HS-27A (cell line): ENCODE data around the gene ACP4.
"Not testable (repeated sequence)": the region's sequence is repeated elsewhere in the genome, so short reads cannot be mapped to it uniquely, and the experiment has no call there.

Experiments used
- DNase-seq: peaks from one replicate; pipeline ENCODE4 v3.0.0-alpha.2; 2012; ENCODE audit warnings: low read depth, missing footprints

Gene ACP4, protein sequence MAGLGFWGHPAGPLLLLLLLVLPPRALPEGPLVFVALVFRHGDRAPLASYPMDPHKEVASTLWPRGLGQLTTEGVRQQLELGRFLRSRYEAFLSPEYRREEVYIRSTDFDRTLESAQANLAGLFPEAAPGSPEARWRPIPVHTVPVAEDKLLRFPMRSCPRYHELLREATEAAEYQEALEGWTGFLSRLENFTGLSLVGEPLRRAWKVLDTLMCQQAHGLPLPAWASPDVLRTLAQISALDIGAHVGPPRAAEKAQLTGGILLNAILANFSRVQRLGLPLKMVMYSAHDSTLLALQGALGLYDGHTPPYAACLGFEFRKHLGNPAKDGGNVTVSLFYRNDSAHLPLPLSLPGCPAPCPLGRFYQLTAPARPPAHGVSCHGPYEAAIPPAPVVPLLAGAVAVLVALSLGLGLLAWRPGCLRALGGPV

GRCh38 chr19:50790396-50790795 is at the start of gene ACP4:
Gene ACP4 (plus strand): TSS chr19:50790415. CDS start chr19:50790415, 0 bp downstream.
- DNase-seq: no peak

DNA sequence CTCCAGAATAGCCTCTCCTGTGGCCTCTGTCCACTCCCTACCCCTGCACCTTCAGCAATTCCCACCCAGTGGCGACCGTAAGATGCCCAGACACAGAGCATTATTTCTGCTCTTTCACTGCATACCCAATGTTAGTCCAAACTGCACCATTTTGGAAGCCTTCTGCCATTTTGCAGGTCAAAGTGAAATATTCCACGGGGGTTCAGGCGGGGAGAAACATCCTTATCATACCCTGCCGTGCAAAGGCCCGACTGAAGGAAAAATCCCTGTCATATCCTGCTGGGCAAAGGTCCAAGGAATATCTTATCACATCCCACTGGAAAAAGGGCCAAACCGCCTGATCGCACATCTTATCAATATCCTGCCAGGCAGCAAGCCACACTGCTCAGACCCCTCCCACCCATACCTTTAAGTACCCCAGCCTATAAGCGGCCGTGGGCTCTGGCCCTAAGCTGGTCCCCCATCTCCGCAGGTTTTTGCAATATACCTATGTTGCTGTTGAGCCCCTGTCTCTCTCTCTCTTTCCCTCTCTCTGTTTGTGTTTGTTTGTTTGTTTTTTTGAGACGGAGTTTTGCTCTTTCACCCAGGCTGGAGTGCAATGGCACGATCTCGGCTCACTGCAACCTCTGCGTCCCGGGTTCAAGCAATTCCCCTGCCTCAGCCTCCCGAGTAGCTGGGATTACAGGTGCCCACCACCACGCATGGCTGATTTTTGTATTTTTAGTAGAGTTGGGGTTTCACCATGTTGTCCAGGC is 48.9 kb upstream of the ACP4 start:
- DNase-seq: no peak

DNA sequence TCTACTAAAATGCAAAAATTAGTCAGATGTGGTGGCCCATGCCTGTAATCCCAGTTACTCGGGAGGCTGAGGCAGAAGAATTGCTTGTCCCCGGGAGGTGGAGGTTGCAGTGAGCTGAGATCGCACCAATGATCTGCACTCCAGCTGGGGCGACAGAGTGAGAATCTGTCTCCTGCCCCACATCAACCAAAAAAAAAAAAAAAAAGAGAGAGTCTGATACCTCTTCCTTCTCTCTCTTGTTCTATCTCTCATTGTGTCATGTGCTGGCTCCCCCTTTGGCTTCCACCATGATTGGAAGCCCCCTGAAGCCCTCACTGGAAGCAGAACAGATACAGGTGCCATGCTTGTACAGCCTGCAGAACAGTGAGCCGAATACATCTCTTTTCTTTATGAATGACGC is 46.7 kb upstream of the ACP4 start:
- no peak for DNase-seq

GRCh38 chr19:50745221-50745620 is 45.0 kb upstream of the ACP4 start:
- no peak for DNase-seq

DNA sequence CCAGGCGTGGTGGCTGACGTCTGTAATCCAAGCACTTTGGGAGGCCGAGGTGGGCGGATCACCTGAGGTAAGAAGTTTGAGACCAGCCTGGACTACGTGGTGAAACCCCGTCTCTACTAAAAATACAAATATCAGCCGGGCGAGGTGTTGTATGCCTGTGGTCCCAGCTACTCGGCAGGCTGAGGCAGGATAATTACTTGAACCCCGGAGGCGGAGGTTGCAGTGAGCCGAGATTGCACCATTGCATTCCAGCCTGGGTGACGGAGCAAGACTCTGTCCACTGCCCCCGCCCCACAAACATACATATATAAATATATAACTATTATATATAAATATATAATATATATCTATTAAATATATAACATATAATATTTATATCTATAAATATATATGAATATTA is 43.1 kb upstream of the ACP4 start:
- not testable (repeated sequence) for DNase-seq

DNA sequence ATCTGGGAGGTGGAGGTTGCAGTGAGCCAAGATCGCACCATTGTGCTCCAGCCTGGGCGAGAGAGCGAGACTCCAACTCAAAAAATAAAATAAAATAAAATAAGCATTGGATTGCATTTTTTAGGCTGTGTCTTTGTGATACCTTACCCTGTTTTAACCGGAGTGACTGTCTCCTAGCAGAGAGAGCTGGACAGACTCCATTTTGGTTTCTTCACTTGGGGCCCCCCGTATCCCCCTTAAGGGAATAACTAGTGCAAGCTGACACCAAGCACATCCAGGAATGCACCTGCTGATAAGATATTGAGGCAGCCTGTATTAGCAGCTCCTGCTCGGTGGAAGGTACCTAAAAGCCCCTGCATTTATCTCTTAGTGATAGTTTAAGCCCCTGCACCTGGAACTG is 40.7 kb upstream of the ACP4 start:
- DNase-seq: no peak

- no peak for DNase-seq
These were observed 40.2 kb upstream of the ACP4 start for GRCh38 chr19:50750010-50750409.

GRCh38 chr19:50753879-50754278 is 36.3 kb upstream of the ACP4 start:
- no peak for DNase-seq

- DNase-seq: not testable (repeated sequence)
These were observed 34.0 kb upstream of the ACP4 start for GRCh38 chr19:50756244-50756643.

DNA sequence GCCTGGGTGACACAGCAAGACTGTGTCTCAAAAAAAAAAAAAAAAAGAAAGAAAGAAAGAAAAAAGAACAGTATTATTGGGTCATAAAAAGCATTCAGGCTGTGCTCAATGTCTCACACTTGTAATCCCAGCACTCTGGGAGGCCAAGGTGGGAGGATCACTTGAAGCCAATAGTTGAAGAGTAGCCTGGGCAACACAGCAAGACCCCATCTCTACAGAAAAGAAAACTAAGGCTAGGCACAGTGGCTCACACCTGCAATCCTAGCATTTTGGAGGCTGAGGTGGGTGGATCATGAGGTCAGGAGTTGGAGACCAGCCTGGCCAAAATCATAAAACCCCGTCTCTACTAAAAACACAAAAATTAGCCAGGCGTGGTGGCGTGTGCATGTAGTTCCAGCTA is 32.6 kb upstream of the ACP4 start:
- not testable (repeated sequence) for DNase-seq

GRCh38 chr19:50759076-50759475 is 31.1 kb upstream of the ACP4 start:
- DNase-seq: not testable (repeated sequence)

GRCh38 chr19:50759886-50760285 is 30.3 kb upstream of the ACP4 start:
- no peak for DNase-seq

GRCh38 chr19:50761501-50761900 is 28.7 kb upstream of the ACP4 start:
- not testable (repeated sequence) for DNase-seq

DNA sequence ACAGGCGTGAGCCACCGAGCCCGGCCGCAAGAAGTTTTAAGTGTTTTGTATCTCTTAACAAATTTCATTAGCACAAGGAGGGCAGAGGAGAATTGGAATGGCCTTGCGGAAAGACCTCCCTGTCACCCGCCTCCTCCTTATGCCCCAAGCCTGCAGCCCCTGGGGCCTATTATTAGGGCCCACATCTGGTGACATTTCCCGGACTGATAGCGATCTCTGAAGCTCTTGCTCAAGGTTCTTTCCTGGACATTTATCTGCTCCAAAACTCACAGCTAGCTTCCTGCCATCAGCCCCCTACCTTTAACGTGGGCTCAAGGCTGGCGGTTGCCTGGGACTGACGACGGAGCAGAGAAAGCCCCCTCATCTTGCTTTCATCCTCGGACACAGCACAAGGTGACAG is 26.7 kb upstream of the ACP4 start:
- DNase-seq: not testable (repeated sequence)

- DNase-seq: no peak
These were observed 25.8 kb upstream of the ACP4 start for GRCh38 chr19:50764409-50764808.

DNA sequence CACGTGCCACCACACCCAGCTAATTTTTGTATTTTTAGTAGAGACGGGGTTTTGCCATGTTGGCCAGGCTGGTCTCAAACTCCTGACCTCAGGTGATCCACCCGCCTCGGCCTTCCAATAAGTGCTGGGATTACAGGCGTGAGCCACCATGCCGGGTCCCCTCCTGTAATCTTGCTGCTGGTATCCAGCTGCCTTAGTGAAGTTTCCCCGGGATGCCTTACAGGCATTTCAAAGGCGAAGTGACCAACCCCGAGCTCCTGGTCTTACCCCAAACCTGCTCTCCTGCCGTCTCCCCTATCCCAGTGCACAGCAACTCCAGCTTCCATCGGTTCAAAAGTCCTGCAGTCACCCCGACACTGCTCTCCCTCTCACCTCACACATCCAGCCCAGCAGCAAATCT is 23.5 kb upstream of the ACP4 start:
- not testable (repeated sequence) for DNase-seq

- DNase-seq: not testable (repeated sequence)
These were observed 23.0 kb upstream of the ACP4 start for GRCh38 chr19:50767263-50767662.

- DNase-seq: no peak
These were observed 21.9 kb upstream of the ACP4 start for GRCh38 chr19:50768277-50768676.

- DNase-seq: not testable (repeated sequence)
These were observed 20.1 kb upstream of the ACP4 start, which contains the start of gene GPR32 for GRCh38 chr19:50770164-50770563. Gene GPR32 (plus strand): TSS chr19:50770464. CDS start chr19:50770601, 137 bp downstream.

GRCh38 chr19:50770888-50771287 is 19.3 kb upstream of the ACP4 start:
- no peak for DNase-seq

GRCh38 chr19:50772476-50772875 is 17.7 kb upstream of the ACP4 start:
- no peak for DNase-seq

DNA sequence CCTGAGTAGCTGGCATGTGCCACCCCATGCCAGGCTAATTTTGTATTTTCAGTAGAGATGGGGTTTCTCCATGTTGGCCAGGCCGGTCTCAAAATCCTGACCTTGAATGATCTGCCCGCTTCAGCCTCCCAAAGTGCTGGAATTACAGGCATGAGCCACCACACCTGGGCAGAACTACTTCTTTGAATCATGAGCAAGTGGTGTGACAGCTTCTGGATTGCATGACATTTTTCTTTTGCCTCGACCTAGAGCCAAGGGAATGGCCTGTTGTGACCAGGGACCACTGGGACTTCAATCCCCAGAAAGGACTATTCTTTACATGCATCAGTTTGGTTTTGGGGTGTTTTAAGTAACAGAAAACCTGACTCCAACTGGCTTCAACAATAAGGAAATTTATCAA is 17.3 kb upstream of the ACP4 start:
- not testable (repeated sequence) for DNase-seq

- DNase-seq: not testable (repeated sequence)
These were observed 16.8 kb upstream of the ACP4 start for GRCh38 chr19:50773454-50773853.
